Measurements from ENCODE around the gene DNAJC22.
"Not testable (repeated sequence)": the region's sequence is repeated elsewhere in the genome, so short reads cannot be mapped to it uniquely, and the experiment has no call there.

DNAJC22 gene

DNA sequence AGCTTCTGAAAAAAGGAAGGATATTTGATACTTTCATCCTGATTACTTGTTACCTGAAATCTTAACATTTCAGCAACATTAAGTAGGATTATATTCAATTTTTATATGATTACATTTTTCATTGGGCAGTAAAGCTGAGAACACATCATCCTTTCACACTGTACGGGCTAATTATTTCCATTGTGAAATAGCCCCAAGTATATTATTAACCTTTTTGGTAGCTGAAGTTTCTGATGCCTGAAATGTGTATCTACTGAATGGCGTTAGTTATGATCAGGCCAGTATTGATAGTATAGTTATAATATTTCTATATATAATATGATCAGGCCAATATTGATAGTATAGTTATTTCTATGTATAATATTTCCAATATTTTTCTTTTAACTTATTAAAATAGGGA, 30.7 kb downstream of the DNAJC22 start:
- DNase-seq, result no peak

DNA sequence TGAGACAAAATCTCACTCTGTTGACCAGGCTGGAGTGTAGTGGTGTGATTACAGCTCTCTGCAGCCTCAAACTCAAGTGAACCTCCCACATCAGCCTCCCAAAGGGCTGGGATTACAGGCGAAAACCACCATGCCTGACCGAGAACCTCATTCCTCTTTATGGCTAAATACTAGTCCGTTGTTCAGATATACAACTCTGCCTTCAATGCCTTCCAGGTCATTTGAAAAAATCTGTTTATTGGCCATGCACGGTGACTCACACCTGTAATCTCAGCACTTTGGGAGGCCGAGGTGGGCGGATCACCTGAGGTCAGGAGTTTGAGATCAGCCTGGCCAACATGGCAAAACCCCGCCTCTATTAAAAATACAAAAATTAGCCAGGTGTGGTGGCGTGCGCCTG, 33.5 kb downstream of the DNAJC22 start:
- DNase-seq, result not testable (repeated sequence)

DNA sequence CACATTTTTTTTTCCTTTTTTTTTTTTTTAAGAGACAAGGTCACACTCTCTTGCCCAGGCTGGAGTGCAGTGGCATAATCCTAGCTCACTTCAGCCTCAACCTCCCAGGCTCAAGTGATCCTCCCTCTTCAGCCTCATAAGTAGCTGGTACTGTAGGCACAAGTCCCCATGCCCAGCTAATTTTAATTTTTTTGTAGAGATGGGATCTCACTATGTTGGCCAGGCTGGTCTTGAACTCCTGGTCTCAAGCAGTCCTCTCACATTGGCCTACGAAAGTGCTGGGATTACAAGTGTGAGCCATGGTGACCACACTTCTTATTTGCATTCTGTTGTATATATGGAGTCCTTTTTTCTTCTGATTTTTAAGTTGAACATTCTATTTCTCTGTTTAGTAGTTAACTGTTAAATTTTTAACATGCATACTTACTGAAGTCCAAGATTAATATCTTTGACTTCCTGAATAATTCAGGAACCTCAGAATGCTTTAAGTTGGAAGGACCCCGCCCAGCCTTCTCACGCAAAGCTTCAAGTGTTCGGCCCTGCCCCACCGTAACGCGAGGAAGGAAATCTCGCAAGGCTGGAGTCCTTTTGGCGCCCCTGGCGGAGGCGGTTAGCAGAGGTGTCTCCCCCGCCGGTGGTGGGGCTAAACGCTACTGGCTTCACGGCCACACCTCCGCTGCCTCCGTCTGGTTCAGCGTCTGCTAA, 42.1 kb downstream of the DNAJC22 start:
- DNase-seq, result peak; percentile 62

DNA sequence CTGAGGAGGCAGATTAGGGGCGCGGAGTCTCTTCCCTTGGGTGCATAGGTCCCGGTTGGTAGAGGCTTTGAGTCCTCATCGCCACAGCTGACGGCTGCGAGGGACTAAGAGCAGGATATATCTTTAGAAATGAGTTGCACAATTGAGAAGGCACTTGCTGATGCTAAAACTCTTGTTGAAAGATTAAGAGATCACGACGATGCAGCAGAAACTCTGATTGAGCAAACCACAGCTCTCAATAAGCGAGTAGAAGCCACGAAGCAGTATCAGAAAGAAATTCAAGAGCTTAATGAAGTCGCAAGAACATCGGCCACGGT, 42.7 kb downstream of the DNAJC22 start:
- DNase-seq, result no peak

DNA sequence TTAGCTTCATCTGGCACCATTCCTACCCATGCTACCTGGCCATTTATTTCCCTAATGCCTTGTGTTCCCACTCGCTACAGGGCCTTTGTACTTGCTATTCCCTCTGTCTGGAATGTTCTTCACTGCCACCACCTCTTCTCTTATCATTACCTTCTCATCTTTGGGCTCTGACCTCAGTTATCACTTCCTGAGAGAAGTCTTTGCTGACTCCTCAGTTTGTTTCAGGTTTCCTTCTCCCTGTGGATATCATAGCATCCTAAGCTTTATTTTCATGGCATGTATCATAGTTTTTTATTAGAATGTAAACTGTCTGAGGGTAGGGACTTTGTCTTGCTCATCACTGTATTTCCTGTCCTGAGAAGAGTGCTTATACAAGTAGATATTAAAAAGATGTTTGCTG, 50.3 kb downstream of the DNAJC22 start:
- DNase-seq, result no peak

DNA sequence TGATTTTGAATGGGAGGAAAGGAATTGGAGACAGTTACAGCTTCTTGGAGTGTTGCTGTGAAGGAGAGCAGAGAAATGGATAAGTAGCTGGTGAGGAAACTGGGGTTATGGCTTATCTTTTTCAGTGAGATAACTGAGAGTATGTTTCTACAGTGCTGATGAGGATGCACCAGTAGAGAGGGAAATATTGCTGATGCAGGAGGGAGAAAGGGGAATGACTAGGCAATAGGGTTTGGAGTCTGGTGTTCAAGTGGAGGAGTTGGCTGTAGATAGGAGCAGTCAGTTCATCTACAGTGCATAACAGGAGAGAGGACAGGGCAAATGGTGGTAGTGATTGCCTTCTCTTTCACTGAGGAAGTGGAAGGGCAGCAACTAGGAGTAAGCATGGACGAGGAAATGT, 53.6 kb downstream of the DNAJC22 start:
- DNase-seq, result no peak

All from activated naive CD4-positive, alpha-beta T cell treated with anti-CD3 and anti-CD28 coated beads, Interleukin-2, amount 50 U/mL, for 16 hours (primary cell).